GM18505 (cell line): ENCODE data around the gene EFS.

Source experiments
- ATAC-seq: cut with Tn5 transposase; IDR thresholded peaks from one replicate; pipeline ENCODE4 v1.9.1; 2021; ENCODE audit not compliant: unreplicated experiment
- POLR2A ChIP-seq: IDR thresholded peaks from 4 replicates; pipeline ENCODE4 v1.6.1; 2011; ENCODE audit warnings: borderline replicate concordance; ENCODE audit not compliant: insufficient read depth, insufficient read length; ENCODE audit errors: extremely low read depth

Gene EFS

GRCh38 chr14:23379366-23380196 is 14.6 kb upstream of the EFS start:
- no peak for ATAC-seq
- no peak for TF ChIP-seq POLR2A

- ATAC-seq = no peak
- no peak for TF ChIP-seq POLR2A
Observed at GRCh38 chr14:23378612-23379220, 13.7 kb upstream of the EFS start.

- no peak for ATAC-seq
- no peak for TF ChIP-seq POLR2A
Observed at GRCh38 chr14:23377573-23378563, 12.9 kb upstream of the EFS start.

GRCh38 chr14:23377198-23377550 is 12.2 kb upstream of the EFS start:
- no peak for TF ChIP-seq POLR2A
- no peak for ATAC-seq

- ATAC-seq = no peak
- TF ChIP-seq POLR2A = no peak
Observed at GRCh38 chr14:23376482-23377197, 11.7 kb upstream of the EFS start, which contains the start of gene CMTM5. TSS of gene CMTM5 (plus strand) at chr14:23377046. CDS start at chr14:23377252, 206 bp downstream.

- no peak for TF ChIP-seq POLR2A
- ATAC-seq = no peak
Observed at GRCh38 chr14:23375527-23376251, 10.7 kb upstream of the EFS start.

GRCh38 chr14:23373041-23373440 is 8.1 kb upstream of the EFS start:
- no peak for ATAC-seq
- TF ChIP-seq POLR2A = no peak

GRCh38 chr14:23372509-23372908 is 7.5 kb upstream of the EFS start, which contains the start of gene IL25:
TSS of gene IL25 (plus strand) at chr14:23372809.
- TF ChIP-seq POLR2A = no peak
- ATAC-seq = no peak

GRCh38 chr14:23371865-23372264 is 6.9 kb upstream of the EFS start:
- ATAC-seq = no peak
- no peak for TF ChIP-seq POLR2A

- TF ChIP-seq POLR2A = no peak
- no peak for ATAC-seq
Observed at GRCh38 chr14:23370221-23370620, 5.2 kb upstream of the EFS start.

- TF ChIP-seq POLR2A = no peak
- no peak for ATAC-seq
Observed at GRCh38 chr14:23366426-23366921, 1.5 kb upstream of the EFS start.
